ENCODE data around the gene GPR158. TPM values are rescaled to one million over a fixed set of nuclear protein-coding genes. Genes with fewer than 3 reads are reported as not detected.

Gene GPR158
- total RNA-seq, 2 donors from 2014 or later = 0.07 to 0.16 TPM

DNA sequence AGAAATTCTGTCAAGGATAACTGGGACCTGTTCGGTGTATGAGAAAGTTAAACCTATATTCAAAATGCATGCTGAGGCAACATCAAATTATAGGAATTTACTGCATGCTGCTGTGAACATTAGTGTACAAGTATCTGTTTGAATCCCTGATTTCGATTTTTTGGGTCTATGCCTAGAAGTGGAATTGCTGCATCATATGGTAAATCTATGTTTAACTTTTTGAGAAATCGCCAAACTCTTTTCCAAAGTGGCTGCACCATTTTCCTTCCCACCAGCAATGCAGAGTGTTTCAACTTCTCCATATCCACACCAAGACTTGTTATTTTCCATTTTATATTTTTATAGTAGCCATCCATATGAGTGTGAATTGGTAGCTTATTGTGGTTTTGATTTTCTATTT lies 306.7 kb downstream of the GPR158 start:
- no peak overlapping the region for H3K9ac ChIP-seq (ENCODE audit: low read depth in 2 of 2, low read length in 2 of 2)
- H3K27me3 ChIP-seq = no peaks in the 10 kb centered on the region
- H3K27ac ChIP-seq = no peak overlapping the region
- H3K36me3 ChIP-seq = no peaks in the 10 kb centered on the region
- intact Hi-C loops (cut with DNase I) = no loop called here
- H3K4me1 ChIP-seq = no peaks in the 10 kb centered on the region
- H3K4me3 ChIP-seq = no peak overlapping the region
- no peak for DNase-seq
- H3K9me3 ChIP-seq = no peaks in the 10 kb centered on the region
- TF ChIP-seq, protein P1, sequence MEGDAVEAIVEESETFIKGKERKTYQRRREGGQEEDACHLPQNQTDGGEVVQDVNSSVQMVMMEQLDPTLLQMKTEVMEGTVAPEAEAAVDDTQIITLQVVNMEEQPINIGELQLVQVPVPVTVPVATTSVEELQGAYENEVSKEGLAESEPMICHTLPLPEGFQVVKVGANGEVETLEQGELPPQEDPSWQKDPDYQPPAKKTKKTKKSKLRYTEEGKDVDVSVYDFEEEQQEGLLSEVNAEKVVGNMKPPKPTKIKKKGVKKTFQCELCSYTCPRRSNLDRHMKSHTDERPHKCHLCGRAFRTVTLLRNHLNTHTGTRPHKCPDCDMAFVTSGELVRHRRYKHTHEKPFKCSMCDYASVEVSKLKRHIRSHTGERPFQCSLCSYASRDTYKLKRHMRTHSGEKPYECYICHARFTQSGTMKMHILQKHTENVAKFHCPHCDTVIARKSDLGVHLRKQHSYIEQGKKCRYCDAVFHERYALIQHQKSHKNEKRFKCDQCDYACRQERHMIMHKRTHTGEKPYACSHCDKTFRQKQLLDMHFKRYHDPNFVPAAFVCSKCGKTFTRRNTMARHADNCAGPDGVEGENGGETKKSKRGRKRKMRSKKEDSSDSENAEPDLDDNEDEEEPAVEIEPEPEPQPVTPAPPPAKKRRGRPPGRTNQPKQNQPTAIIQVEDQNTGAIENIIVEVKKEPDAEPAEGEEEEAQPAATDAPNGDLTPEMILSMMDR (IDR thresholded peaks at IDR 0.05) = no peak

DNA sequence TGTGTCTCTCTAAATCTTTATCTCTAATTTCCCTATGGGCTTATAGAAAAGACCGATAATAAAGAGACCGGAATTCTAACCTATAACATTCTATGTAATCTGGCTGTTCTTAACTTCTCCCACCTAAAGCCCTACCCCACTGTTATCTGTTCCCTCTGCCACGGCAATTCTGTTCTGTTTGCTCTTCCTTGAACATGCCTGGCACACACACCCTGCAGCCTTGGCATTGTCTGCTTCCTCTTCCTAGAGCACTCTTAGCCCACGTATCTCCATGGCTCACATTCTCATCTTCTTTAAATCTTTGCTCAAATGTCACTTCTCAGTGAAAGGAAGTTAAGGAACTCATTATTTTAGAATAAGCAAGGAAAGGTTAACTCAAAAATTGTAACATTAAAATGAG lies 309.2 kb downstream of the GPR158 start:
- no peaks in the 10 kb centered on the region for H3K4me1 ChIP-seq
- DNase-seq = no peak
- H3K9ac ChIP-seq (ENCODE audit: low read depth in 2 of 2, low read length in 2 of 2) = no peak overlapping the region
- H3K4me3 ChIP-seq = no peak overlapping the region
- intact Hi-C loops (cut with DNase I) = no loop called here
- H3K9me3 ChIP-seq = no peaks in the 10 kb centered on the region
- TF ChIP-seq, protein P1 (IDR thresholded peaks at IDR 0.05) = no peak
- no peak overlapping the region for H3K27ac ChIP-seq
- no peaks in the 10 kb centered on the region for H3K36me3 ChIP-seq
- no peaks in the 10 kb centered on the region for H3K27me3 ChIP-seq

DNA sequence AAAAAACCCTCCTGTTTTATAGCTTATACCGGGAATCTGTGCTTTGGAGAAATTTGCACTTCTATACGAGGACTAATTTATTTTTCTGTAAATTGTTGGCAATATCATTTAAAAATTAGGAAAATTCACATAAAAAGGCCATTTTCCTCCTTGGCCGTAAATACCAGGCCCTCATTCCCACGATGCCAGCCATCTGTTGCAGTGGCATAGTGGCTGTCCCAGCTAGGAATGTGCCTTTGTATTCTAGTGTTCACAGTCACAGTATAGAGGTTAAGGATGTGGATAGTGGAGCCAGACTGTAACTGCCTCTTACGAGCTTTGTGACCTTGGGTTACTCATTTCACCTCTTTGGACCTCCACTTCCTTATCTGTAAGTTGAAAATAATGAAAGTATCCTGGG lies 312.5 kb downstream of the GPR158 start:
- TF ChIP-seq, protein P1 (IDR thresholded peaks at IDR 0.05) = no peak
- H3K27me3 ChIP-seq = no peaks in the 10 kb centered on the region
- intact Hi-C loops (cut with DNase I) = no loop called here

DNA sequence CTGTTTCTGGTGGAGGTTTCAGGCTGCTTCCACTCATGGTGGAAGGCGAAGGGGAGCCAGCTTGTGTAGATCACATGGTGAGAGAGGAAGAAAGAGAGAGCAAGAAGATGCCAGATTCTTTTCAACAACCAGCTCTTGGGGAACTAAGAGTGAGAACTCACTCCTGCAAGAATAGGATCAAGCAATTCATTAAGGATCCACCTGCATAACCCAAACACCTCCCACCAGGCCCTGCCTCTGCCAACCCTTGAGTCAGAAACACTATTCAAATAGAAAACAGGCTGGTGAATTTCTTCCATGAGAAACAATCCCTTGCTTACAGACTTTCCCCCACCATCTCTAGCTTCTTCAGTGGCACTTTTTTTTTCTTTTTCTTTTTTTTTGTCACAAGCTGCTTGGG lies 317.2 kb downstream of the GPR158 start:
- Histone ChIP-seq H3K9ac (ENCODE audit: low read depth in 2 of 2, low read length in 2 of 2) (no peak overlapping the region), H3K27me3 (no peaks in the 10 kb centered on the region), H3K4me3 (no peak overlapping the region), H3K27ac (no peak overlapping the region), H3K36me3 (no peaks in the 10 kb centered on the region), H3K4me1 (no peaks in the 10 kb centered on the region), H3K9me3 (no peaks in the 10 kb centered on the region)
- TF ChIP-seq, protein P1 (IDR thresholded peaks at IDR 0.05) = no peak
- intact Hi-C loops (cut with DNase I) = no loop called here
- no peak for DNase-seq

More for the DNA sequence above, 312.5 kb downstream of the GPR158 start:
- H3K9me3 ChIP-seq = no peaks in the 10 kb centered on the region
- DNase-seq = no peak
- no peaks in the 10 kb centered on the region for H3K36me3 ChIP-seq
- no peak overlapping the region for H3K27ac ChIP-seq
- H3K4me1 ChIP-seq = no peaks in the 10 kb centered on the region
- H3K9ac ChIP-seq (ENCODE audit: low read depth in 2 of 2, low read length in 2 of 2) = no peak overlapping the region
- no peak overlapping the region for H3K4me3 ChIP-seq

DNA sequence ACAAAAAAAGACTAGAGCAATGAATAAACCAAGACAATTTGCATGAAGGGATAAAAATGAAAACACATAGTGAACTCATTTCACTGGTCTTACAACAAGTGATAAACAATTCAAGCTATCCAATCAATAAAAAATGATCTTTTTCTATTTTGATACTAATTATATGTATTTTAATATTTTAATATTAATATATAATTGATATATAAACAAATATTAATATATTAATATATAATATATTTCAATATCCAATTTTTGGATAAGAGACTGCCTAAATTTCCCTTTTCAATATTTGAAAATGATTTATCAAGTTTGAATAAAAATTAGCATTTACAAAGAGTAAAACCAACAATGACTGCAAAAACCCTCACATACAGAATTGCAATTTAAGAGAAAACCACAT lies 317.9 kb downstream of the GPR158 start:
- Histone ChIP-seq H3K27me3 (no peaks in the 10 kb centered on the region), H3K36me3 (no peaks in the 10 kb centered on the region), H3K4me3 (no peak overlapping the region), H3K4me1 (no peaks in the 10 kb centered on the region), H3K27ac (no peak overlapping the region), H3K9me3 (no peaks in the 10 kb centered on the region), H3K9ac (ENCODE audit: low read depth in 2 of 2, low read length in 2 of 2) (no peak overlapping the region)
- no peak for DNase-seq
- intact Hi-C loops (cut with DNase I) = no loop called here
- TF ChIP-seq, protein P1 (IDR thresholded peaks at IDR 0.05) = no peak

Data from colonic mucosa (tissue), 4 donors.